ENCODE data around the gene GOLGA6A. TPM values are rescaled to one million over a fixed set of nuclear protein-coding genes. Genes with fewer than 3 reads are reported as not detected.

Gene GOLGA6A
- total RNA-seq, 2 experiments from 2014 or later, result 0.16 to 0.42 TPM

DNA sequence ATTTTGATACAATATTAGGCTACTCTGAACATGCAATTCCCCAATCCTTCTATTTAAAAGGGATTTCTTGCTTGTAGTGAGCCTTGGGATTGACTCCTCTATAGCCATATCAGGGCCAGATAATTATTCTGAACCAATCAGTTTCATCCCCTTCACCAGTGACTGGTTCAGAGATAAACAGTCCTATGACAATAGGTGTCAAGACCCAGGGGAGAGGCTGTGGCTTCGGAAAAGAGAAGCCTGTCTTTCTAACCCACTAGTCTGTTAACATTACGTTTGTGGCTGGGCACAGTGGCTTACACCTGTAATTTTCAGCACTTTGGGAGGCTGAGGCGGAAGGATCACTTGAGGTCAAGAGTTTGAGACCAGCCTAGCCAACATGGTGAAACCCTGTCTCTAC, 41.8 kb upstream of the GOLGA6A start:
- TF ChIP-seq, protein P1, sequence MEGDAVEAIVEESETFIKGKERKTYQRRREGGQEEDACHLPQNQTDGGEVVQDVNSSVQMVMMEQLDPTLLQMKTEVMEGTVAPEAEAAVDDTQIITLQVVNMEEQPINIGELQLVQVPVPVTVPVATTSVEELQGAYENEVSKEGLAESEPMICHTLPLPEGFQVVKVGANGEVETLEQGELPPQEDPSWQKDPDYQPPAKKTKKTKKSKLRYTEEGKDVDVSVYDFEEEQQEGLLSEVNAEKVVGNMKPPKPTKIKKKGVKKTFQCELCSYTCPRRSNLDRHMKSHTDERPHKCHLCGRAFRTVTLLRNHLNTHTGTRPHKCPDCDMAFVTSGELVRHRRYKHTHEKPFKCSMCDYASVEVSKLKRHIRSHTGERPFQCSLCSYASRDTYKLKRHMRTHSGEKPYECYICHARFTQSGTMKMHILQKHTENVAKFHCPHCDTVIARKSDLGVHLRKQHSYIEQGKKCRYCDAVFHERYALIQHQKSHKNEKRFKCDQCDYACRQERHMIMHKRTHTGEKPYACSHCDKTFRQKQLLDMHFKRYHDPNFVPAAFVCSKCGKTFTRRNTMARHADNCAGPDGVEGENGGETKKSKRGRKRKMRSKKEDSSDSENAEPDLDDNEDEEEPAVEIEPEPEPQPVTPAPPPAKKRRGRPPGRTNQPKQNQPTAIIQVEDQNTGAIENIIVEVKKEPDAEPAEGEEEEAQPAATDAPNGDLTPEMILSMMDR (IDR thresholded peaks at IDR 0.05), result no peak
- no peaks in the 10 kb centered on the region for H3K36me3 Mint-ChIP-seq (ENCODE audit: low read depth)
- intact Hi-C loops (cut with DNase I, micrococcal nuclease), result no loop called here
- peaks cover 5% of the 10 kb centered on the region for H3K4me1 Mint-ChIP-seq (ENCODE audit: low read depth)
- Histone ChIP-seq H3K4me3 (ENCODE audit: low read length) (no peak overlapping the region), H3K9me3 (ENCODE audit: control insufficient read depth in 1 of 2, insufficient read depth in 1 of 2, low read length in 2 of 2) (peaks cover 0 to 10% of the 10 kb centered on the region in 2 experiments), H3K27me3 (ENCODE audit: control insufficient read depth in 1 of 2, insufficient read depth in 2 of 2, low read length in 2 of 2) (peaks cover 37 to 38% of the 10 kb centered on the region in 2 experiments), H3K36me3 (ENCODE audit: insufficient read depth, low read length) (no peaks in the 10 kb centered on the region), H3K27ac (ENCODE audit: low read depth in 1 of 2, low read length in 2 of 2) (no peak overlapping the region), H3K4me1 (ENCODE audit: insufficient read depth, low read length) (peaks cover 19% of the 10 kb centered on the region)
- no peaks in the 10 kb centered on the region for H3K9me3 Mint-ChIP-seq
- H3K27ac Mint-ChIP-seq, result no peak overlapping the region
- peaks cover 88% of the 10 kb centered on the region for H3K27me3 Mint-ChIP-seq
- DNase-seq (no peak), ATAC-seq (ENCODE audit: poor library complexity) (no peak)
- no peak overlapping the region for H3K4me3 Mint-ChIP-seq
- CTCF ChIA-PET, result no interaction called here
- POLR2A ChIA-PET, result no interaction called here

DNA sequence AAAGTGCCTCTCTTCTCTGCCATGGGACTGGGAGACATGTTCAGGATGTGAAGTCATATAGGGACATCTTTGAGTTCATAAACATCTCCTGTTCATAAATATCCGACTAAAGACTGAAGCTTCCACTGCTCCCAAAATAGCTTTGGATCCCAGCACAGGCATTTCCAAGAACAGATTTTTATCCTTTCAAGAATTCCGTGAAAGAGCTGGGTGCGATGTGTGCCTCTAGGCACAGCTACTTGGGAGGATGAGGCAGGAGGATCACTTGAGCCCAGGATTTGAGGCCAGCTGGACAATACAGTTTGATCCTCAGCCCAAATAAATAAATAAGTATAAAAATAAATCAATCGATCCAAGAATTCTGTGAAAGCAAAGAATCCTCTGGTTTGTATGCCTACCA, 41.3 kb upstream of the GOLGA6A start:
- ATAC-seq (ENCODE audit: poor library complexity) (no peak), DNase-seq (no peak)
- Histone ChIP-seq H3K9me3 (ENCODE audit: control insufficient read depth in 1 of 2, insufficient read depth in 1 of 2, low read length in 2 of 2) (peaks cover 0 to 4% of the 10 kb centered on the region in 2 experiments), H3K4me3 (ENCODE audit: low read length) (no peak overlapping the region), H3K4me1 (ENCODE audit: insufficient read depth, low read length) (peaks cover 14% of the 10 kb centered on the region), H3K36me3 (ENCODE audit: insufficient read depth, low read length) (no peaks in the 10 kb centered on the region), H3K27me3 (ENCODE audit: control insufficient read depth in 1 of 2, insufficient read depth in 2 of 2, low read length in 2 of 2) (peaks cover 31 to 33% of the 10 kb centered on the region in 2 experiments), H3K27ac (ENCODE audit: low read depth in 1 of 2, low read length in 2 of 2) (no peak overlapping the region)
- Mint-ChIP-seq H3K36me3 (ENCODE audit: low read depth) (no peaks in the 10 kb centered on the region), H3K4me3 (no peak overlapping the region), H3K9me3 (no peaks in the 10 kb centered on the region), H3K4me1 (ENCODE audit: low read depth) (no peaks in the 10 kb centered on the region), H3K27me3 (peaks cover 82% of the 10 kb centered on the region), H3K27ac (no peak overlapping the region)
- ChIA-PET POLR2A (no interaction called here), CTCF (no interaction called here)
- TF ChIP-seq, protein P1 (IDR thresholded peaks at IDR 0.05), result no peak
- intact Hi-C loops (cut with DNase I, micrococcal nuclease), result no loop called here

DNA sequence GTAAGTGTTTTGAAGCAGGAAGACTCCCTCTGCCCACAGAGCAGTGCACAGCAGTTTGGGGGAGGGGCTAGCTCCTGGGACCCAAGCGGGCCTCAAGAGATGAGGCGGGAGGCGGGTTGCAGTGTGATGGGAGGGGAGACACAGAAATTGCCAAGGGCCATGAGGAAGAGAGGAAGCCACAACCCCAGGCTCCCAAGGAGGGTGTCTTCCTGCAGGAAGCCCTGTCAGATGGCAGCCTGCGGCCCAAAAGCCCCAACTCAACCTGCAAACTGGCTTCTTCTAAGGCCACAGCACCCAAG, 40.7 kb upstream of the GOLGA6A start:
- H3K27ac Mint-ChIP-seq, result no peak overlapping the region
- TF ChIP-seq, protein P1 (IDR thresholded peaks at IDR 0.05), result no peak
- POLR2A ChIA-PET, result no interaction called here
- H3K27me3 ChIP-seq (ENCODE audit: control insufficient read depth in 1 of 2, insufficient read depth in 2 of 2, low read length in 2 of 2), result peaks cover 26 to 27% of the 10 kb centered on the region in 2 experiments
- peaks cover 9% of the 10 kb centered on the region for H3K4me1 ChIP-seq (ENCODE audit: insufficient read depth, low read length)
- DNase-seq (no peak), ATAC-seq (ENCODE audit: poor library complexity) (no peak)
- H3K9me3 ChIP-seq (ENCODE audit: control insufficient read depth in 1 of 2, insufficient read depth in 1 of 2, low read length in 2 of 2), result no peaks in the 10 kb centered on the region
- no peak overlapping the region for H3K4me3 Mint-ChIP-seq
- peaks cover 81% of the 10 kb centered on the region for H3K27me3 Mint-ChIP-seq
- H3K36me3 ChIP-seq (ENCODE audit: insufficient read depth, low read length), result no peaks in the 10 kb centered on the region
- intact Hi-C loops (cut with DNase I, micrococcal nuclease), result no loop called here
- H3K9me3 Mint-ChIP-seq, result no peaks in the 10 kb centered on the region
- no peak overlapping the region for H3K27ac ChIP-seq (ENCODE audit: low read depth in 1 of 2, low read length in 2 of 2)
- no peaks in the 10 kb centered on the region for H3K36me3 Mint-ChIP-seq (ENCODE audit: low read depth)
- no peak overlapping the region for H3K4me3 ChIP-seq (ENCODE audit: low read length)
- CTCF ChIA-PET, result no interaction called here
- H3K4me1 Mint-ChIP-seq (ENCODE audit: low read depth), result no peaks in the 10 kb centered on the region
